HG02885 (cell line): Measurements from ENCODE around the gene SLC4A4.

Source experiments
- ATAC-seq: cut with Tn5 transposase; IDR thresholded peaks from one replicate; pipeline ENCODE4 v1.9.1; 2021; ENCODE audit warnings: mild to moderate bottlenecking; ENCODE audit not compliant: unreplicated experiment, poor library complexity

SLC4A4 gene

GRCh38 chr4:71584585-71584984, 245.8 kb downstream of the SLC4A4 start:
- no peak for ATAC-seq

- no peak for ATAC-seq
These were observed 247.4 kb downstream of the SLC4A4 start for GRCh38 chr4:71586087-71586763.

GRCh38 chr4:71587995-71588394, 249.2 kb downstream of the SLC4A4 start:
- no peak for ATAC-seq

GRCh38 chr4:71592793-71593192, 254.0 kb downstream of the SLC4A4 start:
- ATAC-seq: no peak

GRCh38 chr4:71593311-71593710, 254.5 kb downstream of the SLC4A4 start:
- no peak for ATAC-seq

GRCh38 chr4:71595576-71596108, 256.8 kb downstream of the SLC4A4 start:
- no peak for ATAC-seq

- no peak for ATAC-seq
These were observed 260.8 kb downstream of the SLC4A4 start for GRCh38 chr4:71599578-71599977.

GRCh38 chr4:71602289-71602900, 263.6 kb downstream of the SLC4A4 start:
- no peak for ATAC-seq

- ATAC-seq: peak; percentile 99
These were observed 266.0 kb downstream of the SLC4A4 start for GRCh38 chr4:71604785-71605184.

- ATAC-seq: no peak
These were observed 268.3 kb downstream of the SLC4A4 start for GRCh38 chr4:71607109-71607508.

- no peak for ATAC-seq
These were observed 269.2 kb downstream of the SLC4A4 start for GRCh38 chr4:71607780-71608677.

GRCh38 chr4:71608678-71609071, 269.9 kb downstream of the SLC4A4 start:
- no peak for ATAC-seq

GRCh38 chr4:71609167-71609566, 270.3 kb downstream of the SLC4A4 start:
- ATAC-seq: no peak

GRCh38 chr4:71609651-71610050, 270.8 kb downstream of the SLC4A4 start:
- no peak for ATAC-seq

GRCh38 chr4:71614621-71615020, 275.8 kb downstream of the SLC4A4 start:
- ATAC-seq: no peak

- no peak for ATAC-seq
These were observed 277.5 kb downstream of the SLC4A4 start for GRCh38 chr4:71616168-71616811.
